Effector memory CD8-positive, alpha-beta T cell (primary cell): ENCODE data around the gene DRC1.

Experiments
- ATAC-seq: fragments of 150-1000 bp; cut with Tn5 transposase; replicated peaks from 2 replicates; pipeline ENCODE4 v1.10.0; 2021; ENCODE audit warnings: mild to moderate bottlenecking, moderate library complexity
- DNase-seq, 3 experiments: peaks; one replicate each; pipeline ENCODE4 v3.0.0; 2021
- H3K27ac Mint-ChIP-seq, 2 donors: one replicate each; pipeline ENCODE4 v1.8.0; 2022; ENCODE audit warnings: mild to moderate bottlenecking in 2 of 2, mixed read lengths in 2 of 2, moderate library complexity in 2 of 2
- H3K27me3 Mint-ChIP-seq, 2 donors: one replicate each; pipeline ENCODE4 v1.8.0; 2022; ENCODE audit warnings: mixed read lengths in 2 of 2
- H3K36me3 Mint-ChIP-seq: one replicate; pipeline ENCODE4 v1.8.0; 2022; ENCODE audit warnings: mild to moderate bottlenecking, moderate library complexity, mixed read lengths; ENCODE audit not compliant: insufficient read depth
- H3K4me1 Mint-ChIP-seq, 2 donors: one replicate each; pipeline ENCODE4 v1.8.0; 2022; ENCODE audit warnings: low read depth in 2 of 2, mixed read lengths in 2 of 2
- H3K4me3 Mint-ChIP-seq, 2 donors: one replicate each; pipeline ENCODE4 v1.8.0; 2022; ENCODE audit warnings: mild to moderate bottlenecking in 2 of 2, mixed read lengths in 2 of 2, moderate library complexity in 2 of 2
- H3K9me3 Mint-ChIP-seq, 2 donors: one replicate each; pipeline ENCODE4 v1.8.0; 2022; ENCODE audit warnings: mixed read lengths in 2 of 2

DRC1 gene

DNA sequence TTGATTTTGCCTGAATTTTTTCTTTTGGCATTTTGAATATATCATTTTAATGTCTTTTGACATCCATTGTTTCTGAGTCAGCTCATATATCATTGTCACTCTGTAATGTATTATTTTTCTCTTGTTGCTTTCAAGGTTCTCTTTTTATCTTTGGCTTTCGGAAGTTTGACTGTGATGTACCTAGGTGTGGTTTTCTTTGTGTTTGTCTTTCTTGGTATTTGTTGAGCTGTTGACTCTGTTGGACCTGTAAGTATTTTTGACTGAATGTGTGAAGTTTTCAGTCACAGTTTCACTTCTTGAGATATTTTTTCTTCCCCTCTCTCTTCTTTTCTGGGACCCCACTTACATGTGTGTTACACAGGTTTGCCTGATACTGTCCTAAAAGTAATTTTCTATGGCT, 24.9 kb upstream of the DRC1 start:
- Mint-ChIP-seq H3K27ac (no peak overlapping the region), H3K36me3 (peaks cover 45% of the 10 kb centered on the region), H3K4me1 (peaks cover 0 to 2% of the 10 kb centered on the region in 2 donors), H3K9me3 (no peaks in the 10 kb centered on the region), H3K4me3 (no peak overlapping the region), H3K27me3 (no peaks in the 10 kb centered on the region)
- ATAC-seq, result no peak
- no peak for DNase-seq

DNA sequence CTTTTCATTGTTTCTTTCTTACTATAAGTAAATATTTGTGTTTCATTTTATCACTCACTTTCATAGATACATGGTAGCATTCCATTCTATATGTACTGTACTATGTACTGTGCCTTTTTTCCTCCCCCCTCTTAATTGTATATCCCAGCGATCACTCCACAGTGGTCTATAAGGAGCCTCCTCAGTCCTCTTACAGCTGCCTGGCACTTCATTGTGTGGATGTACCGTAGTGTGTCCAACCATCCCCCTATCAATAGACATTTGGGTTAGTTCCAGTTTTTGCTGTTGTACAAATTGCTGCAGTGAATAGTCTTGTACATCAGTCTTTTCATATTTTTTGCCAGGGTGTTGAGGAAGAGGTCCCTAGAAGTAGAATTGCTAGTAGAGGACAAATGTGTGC, 21.4 kb upstream of the DRC1 start:
- Mint-ChIP-seq H3K4me1 (peaks cover 2 to 4% of the 10 kb centered on the region in 2 donors), H3K4me3 (no peak overlapping the region), H3K36me3 (peaks cover 32% of the 10 kb centered on the region), H3K9me3 (no peaks in the 10 kb centered on the region), H3K27me3 (no peaks in the 10 kb centered on the region), H3K27ac (no peak overlapping the region)
- ATAC-seq (no peak), DNase-seq (no peak)

DNA sequence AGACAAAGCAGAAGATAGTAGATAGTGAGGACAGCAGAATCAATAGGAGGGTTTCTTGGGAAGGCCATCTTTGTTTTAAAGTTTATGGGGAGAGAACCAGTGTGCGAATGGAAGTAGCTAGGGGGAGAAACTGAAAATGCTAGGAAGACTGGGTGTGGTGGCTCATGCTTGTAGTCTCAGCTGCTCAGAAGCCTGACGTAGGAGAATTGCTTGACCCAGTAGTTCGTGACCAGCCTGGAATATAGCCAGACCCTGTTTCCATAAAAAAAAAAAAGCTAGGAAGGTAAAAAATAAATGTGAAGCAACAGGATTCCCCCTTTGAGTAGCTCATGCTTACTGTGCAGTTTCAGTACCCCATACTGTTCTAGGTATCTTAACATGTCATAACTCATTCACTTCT, 19.2 kb upstream of the DRC1 start:
- DNase-seq, result no peak
- no peak overlapping the region for H3K27ac Mint-ChIP-seq
- no peak for ATAC-seq
- peaks cover 42% of the 10 kb centered on the region for H3K36me3 Mint-ChIP-seq
- H3K4me1 Mint-ChIP-seq, result peaks cover 2 to 4% of the 10 kb centered on the region in 2 donors
- no peak overlapping the region for H3K4me3 Mint-ChIP-seq
- no peaks in the 10 kb centered on the region for H3K27me3 Mint-ChIP-seq
- no peaks in the 10 kb centered on the region for H3K9me3 Mint-ChIP-seq

DNA sequence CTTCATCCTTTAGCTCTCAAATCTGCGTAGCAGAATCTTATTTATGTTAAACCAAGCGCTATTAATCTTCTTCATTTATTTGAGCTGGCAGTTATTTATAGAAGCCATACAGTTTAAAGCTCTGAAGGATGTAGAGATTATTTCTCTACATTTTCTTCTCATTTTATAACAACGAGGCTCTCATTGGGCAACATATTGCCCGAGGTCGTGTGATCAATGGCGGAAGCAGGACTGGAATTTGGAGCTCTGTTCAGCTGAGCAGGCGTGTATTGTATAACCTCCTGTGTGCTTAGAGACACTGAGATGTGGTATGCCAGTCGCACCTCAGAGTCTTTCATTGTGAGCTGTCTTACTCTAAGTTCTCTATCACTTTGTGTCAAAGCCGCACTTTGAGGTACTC, 17.5 kb upstream of the DRC1 start:
- Mint-ChIP-seq H3K27me3 (no peaks in the 10 kb centered on the region), H3K36me3 (peaks cover 44% of the 10 kb centered on the region), H3K4me3 (no peak overlapping the region), H3K27ac (no peak overlapping the region), H3K9me3 (no peaks in the 10 kb centered on the region), H3K4me1 (peaks cover 2 to 4% of the 10 kb centered on the region in 2 donors)
- no peak for ATAC-seq
- no peak for DNase-seq

DNA sequence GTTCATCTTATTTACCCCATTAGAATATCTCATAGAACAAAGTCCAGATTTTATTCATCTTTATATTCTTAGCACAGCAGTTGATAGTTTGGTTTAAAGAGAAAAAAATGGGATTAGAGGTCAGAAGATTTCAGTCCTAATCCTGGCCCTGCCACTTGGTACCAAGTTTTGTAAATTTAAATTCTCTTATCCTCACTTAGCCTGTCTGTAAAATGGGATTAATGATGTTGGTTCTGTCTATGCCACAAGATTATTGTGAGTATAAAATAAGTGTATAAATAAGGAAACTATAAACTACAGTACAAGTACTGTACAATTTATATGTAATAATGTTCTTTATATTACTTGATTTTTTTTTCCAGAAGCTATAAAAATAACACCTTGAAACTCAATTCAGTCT, 17.1 kb upstream of the DRC1 start:
- Mint-ChIP-seq H3K36me3 (peaks cover 46% of the 10 kb centered on the region), H3K4me1 (peaks cover 2 to 4% of the 10 kb centered on the region in 2 donors), H3K9me3 (no peaks in the 10 kb centered on the region), H3K27me3 (no peaks in the 10 kb centered on the region), H3K4me3 (no peak overlapping the region), H3K27ac (no peak overlapping the region)
- no peak for ATAC-seq
- no peak for DNase-seq

DNA sequence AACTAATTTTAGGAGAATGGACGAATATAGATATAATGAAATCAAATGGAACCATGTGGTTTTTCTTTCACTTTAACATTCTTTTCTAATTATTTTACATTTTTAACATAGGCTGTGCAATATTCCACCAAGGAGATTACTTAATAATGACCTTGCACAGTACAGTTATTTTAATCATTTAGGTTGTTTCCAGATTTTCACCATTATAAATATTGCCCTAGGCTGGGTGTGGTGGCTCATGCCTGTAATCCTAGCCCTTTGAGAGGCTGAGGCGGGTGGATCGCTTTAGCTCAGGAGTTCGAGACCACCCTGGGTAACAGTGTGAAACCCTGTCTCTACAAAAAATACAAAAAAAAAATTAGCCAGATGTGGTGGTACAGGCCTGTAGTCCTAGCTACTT, 14.5 kb upstream of the DRC1 start:
- Mint-ChIP-seq H3K27ac (no peak overlapping the region), H3K4me1 (peaks cover 0 to 4% of the 10 kb centered on the region in 2 donors), H3K4me3 (no peak overlapping the region), H3K9me3 (no peaks in the 10 kb centered on the region), H3K27me3 (no peaks in the 10 kb centered on the region), H3K36me3 (peaks cover 53% of the 10 kb centered on the region)
- ATAC-seq (no peak), DNase-seq (no peak)

DNA sequence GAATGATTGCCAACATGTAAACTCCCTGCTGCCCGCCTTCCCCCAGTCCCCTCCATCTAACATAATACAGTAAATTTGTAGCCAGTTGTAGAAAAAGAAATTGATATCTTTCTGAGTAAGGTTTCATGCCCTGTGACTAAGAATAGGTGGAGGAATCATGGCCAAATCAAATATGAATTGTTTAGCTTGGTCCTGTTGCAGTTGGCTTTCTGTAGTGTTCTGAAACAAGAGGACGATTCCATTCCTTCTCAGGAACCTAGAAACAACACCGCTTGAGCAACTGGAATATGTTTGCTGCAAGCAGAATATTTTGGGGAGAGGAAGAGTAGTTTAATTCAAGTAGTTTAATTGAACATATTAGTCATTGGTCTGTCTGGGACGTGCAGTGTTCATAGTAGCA, 7.0 kb upstream of the DRC1 start:
- Mint-ChIP-seq H3K27ac (no peak overlapping the region), H3K4me3 (no peak overlapping the region)

DNA sequence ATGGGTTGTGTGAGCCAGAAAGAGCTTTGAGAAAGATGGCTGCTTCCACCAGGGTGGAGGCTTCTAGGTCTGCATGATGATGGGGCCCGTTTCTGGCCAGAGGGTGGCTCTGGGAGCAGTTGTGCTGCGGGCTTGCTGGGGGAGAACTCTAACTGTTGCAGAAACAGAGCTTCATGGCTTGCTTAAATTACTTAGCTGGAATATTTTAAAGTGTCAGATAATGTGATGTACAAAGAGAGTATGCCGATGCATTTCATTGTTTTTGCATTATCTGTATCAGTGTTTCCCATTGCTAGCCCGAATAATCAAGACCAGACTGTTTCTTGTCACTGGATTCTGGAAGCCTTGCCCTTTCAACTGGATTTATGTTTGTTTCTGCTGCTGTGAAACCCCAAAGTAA, 6.3 kb upstream of the DRC1 start:
- ATAC-seq, result no peak
- Mint-ChIP-seq H3K4me1 (peaks cover 4 to 10% of the 10 kb centered on the region in 2 donors), H3K27me3 (no peaks in the 10 kb centered on the region), H3K36me3 (peaks cover 3% of the 10 kb centered on the region), H3K4me3 (no peak overlapping the region), H3K27ac (no peak overlapping the region), H3K9me3 (no peaks in the 10 kb centered on the region)
- DNase-seq, result no peak

More for the DNA sequence above, 7.0 kb upstream of the DRC1 start:
- DNase-seq, result no peak
- no peaks in the 10 kb centered on the region for H3K9me3 Mint-ChIP-seq
- ATAC-seq, result no peak
- no peaks in the 10 kb centered on the region for H3K27me3 Mint-ChIP-seq
- peaks cover 0 to 4% of the 10 kb centered on the region in 2 donors for H3K4me1 Mint-ChIP-seq
- peaks cover 10% of the 10 kb centered on the region for H3K36me3 Mint-ChIP-seq

DNA sequence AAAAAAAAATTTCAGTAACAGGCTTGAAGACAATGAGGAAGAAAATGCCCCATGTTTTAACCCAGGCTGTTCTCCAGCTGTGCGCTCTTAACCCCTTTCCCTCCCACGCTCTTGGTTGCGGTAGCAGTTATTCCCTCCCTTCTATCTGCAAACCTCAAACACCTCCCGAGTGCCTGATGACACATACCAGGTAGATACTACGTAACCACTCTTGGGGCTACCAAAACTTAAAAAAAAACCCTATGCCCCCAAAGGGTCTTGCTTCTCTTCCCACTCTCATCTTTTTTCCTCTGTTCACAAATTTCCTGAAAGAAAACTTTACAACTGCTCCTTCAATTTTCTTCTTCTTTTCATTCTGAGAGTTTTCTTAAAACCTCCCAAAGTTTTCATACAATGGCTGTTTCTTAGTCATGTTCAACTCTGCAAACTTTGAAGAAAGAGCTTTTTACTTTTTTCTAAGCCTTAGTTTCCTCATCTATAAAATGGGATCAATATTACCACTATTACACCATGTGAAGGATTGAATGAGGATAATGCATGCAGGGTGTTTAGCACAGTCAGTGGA, 4.9 kb upstream of the DRC1 start:
- H3K27ac Mint-ChIP-seq, result peak overlapping the region; percentile 6 to 9
- no peak overlapping the region for H3K4me3 Mint-ChIP-seq
- ATAC-seq (no peak), DNase-seq (no peak)
- no peaks in the 10 kb centered on the region for H3K36me3 Mint-ChIP-seq
- peaks cover 4 to 10% of the 10 kb centered on the region in 2 donors for H3K4me1 Mint-ChIP-seq
- no peaks in the 10 kb centered on the region for H3K9me3 Mint-ChIP-seq
- no peaks in the 10 kb centered on the region for H3K27me3 Mint-ChIP-seq

DNA sequence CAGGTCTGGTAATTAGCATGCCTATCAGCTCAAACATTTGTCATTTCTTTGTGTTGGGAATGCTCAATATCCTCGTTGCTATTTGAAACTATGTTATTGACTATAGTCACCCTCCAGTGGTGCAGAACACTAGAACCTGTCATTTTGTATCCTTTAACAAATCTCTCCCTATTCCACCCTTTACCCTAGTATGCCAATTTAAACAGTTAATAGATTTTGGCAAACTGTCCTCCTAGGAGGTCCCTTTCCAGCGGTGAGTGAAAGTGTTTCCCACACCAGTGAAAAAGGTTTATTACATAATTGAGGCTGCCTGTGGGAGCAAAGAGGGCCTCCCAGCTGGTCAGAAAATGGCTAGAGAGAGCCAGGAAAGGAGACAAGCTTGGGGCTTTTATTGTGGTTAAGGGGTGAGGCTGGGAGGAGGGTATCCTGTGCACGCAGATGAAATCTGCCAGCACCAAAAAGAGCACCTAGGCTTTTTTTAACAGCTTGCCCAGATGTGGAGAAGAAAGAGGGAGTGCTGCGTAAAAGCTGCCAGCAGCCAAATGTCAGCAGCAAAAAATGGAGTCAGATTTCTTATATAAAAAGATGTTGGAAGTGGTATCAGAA, 1.8 kb upstream of the DRC1 start:
- Mint-ChIP-seq H3K9me3 (no peaks in the 10 kb centered on the region), H3K4me1 (peaks cover 4 to 10% of the 10 kb centered on the region in 2 donors), H3K36me3 (no peaks in the 10 kb centered on the region), H3K27me3 (no peaks in the 10 kb centered on the region), H3K4me3 (no peak overlapping the region), H3K27ac (no peak overlapping the region)
- DNase-seq (no peak), ATAC-seq (no peak)

DNA sequence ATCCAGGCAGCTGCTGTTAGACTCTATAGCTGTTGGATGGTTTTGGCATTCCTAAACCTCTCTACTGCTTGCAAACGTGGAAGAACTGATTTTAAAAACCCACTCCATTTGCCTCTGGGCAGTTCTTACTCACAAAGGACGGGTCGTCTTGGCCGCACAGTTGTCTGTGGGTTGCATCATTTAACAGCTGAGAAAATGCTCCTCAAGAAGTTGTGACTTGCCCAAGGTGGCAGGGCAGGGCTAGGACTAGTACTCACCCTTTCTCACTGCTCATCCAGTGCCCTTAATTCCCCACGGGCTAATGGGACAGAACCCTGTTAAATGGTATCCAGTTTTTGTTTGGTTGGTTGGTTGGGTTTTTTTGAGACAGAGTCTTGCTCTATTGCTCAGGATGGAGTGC, 997 bp upstream of the DRC1 start:
- no peak for ATAC-seq
- Mint-ChIP-seq H3K9me3 (no peaks in the 10 kb centered on the region), H3K27ac (no peak overlapping the region), H3K4me3 (no peak overlapping the region), H3K36me3 (no peaks in the 10 kb centered on the region), H3K27me3 (peaks cover 0 to 7% of the 10 kb centered on the region in 2 donors), H3K4me1 (peaks cover 4 to 10% of the 10 kb centered on the region in 2 donors)
- no peak for DNase-seq

DNA sequence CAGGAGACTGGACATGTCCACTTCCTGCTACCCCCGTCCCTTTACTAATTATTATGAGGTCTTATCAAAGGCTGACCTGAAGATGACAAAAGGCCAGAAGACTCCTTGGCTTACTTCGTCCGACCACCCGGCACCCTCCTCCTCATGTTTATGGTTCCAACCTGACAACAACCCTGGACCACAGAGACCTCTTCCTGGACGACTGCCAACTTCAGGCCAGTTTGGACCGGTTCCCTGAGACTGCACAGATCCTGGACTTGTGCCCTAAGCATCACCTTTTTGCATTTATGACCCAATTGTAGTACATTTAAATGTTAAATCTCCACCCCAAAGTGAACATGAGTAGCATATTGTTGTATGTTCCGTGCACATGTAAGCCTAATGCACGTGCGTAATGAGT, 5.8 kb downstream of the DRC1 start:
- Mint-ChIP-seq H3K27ac (no peak overlapping the region), H3K4me3 (no peak overlapping the region), H3K36me3 (no peaks in the 10 kb centered on the region), H3K4me1 (peaks cover 0 to 5% of the 10 kb centered on the region in 2 donors), H3K9me3 (no peaks in the 10 kb centered on the region), H3K27me3 (peaks cover 19 to 30% of the 10 kb centered on the region in 2 donors)
- ATAC-seq (no peak), DNase-seq (no peak)

DNA sequence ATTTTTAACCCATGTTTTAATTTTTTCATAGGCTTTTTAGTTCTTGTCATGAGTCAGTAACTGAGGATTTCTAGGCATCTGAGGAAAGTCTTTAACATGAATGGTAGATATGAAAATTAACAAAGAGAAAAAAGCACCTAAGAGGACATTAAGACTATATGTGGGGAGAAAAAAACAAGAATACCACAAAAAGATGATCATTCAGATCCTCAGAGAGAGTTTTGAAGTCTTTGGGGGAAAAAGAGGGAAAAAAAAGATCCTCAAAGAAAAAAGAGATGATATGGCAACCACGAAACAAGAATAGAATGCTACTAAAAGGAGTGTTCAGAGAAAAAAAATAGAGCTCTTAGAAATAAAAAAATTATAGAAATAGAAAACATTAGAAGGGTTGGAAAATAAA, 8.1 kb downstream of the DRC1 start:
- H3K4me3 Mint-ChIP-seq, result no peak overlapping the region
- ATAC-seq (no peak), DNase-seq (no peak)
- no peaks in the 10 kb centered on the region for H3K9me3 Mint-ChIP-seq
- peaks cover 0 to 5% of the 10 kb centered on the region in 2 donors for H3K4me1 Mint-ChIP-seq
- H3K27me3 Mint-ChIP-seq, result peaks cover 19 to 30% of the 10 kb centered on the region in 2 donors
- H3K27ac Mint-ChIP-seq, result no peak overlapping the region
- no peaks in the 10 kb centered on the region for H3K36me3 Mint-ChIP-seq

DNA sequence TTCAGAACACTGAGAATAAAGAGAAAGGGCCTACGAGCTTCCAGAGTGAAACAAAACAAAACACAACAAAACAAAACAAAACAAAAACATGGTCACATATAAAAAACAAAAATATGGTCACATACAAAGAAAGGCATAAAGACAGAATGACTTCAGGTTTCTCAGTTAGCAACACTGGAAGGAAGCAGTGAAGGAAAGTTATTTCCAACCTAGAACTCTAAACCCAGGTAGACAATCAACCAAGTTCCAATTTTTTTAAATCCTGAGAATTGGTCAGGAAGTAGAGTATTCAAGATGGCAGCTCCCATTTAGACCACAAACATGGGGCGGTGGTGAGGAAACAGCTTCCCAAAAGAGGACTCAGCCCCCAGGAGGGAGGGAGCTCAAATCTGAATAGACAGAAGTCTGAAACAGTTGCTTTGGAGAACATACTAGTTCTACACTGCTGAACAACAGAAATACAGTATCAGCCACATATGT, 9.1 kb downstream of the DRC1 start:
- DNase-seq, result no peak
- no peak for ATAC-seq
- H3K9me3 Mint-ChIP-seq, result no peaks in the 10 kb centered on the region
- H3K4me1 Mint-ChIP-seq, result peaks cover 0 to 5% of the 10 kb centered on the region in 2 donors
- no peaks in the 10 kb centered on the region for H3K36me3 Mint-ChIP-seq
- H3K4me3 Mint-ChIP-seq, result no peak overlapping the region
- no peak overlapping the region for H3K27ac Mint-ChIP-seq
- peaks cover 19 to 23% of the 10 kb centered on the region in 2 donors for H3K27me3 Mint-ChIP-seq
